Mammary epithelial cell (primary cell): ENCODE measurements around the gene REV1.

ENCODE experiments used
- CTCF ChIP-seq, 2 donors: IDR thresholded peaks in 1 of 2; conservative IDR thresholded peaks in 1 of 2; 2 replicates each; pipeline ENCODE4 v1.5.1; 2011 to 2012; ENCODE audit warnings: inconsistent platforms in 2 of 2, low read length in 2 of 2, mild to moderate bottlenecking in 2 of 2, control low read depth in 1 of 2, low read depth in 1 of 2; ENCODE audit not compliant: insufficient read depth in 1 of 2; ENCODE audit errors: extremely low read depth in 1 of 2
- EZH2 ChIP-seq: IDR thresholded peaks from 2 replicates; pipeline ENCODE4 v1.6.1; 2012; ENCODE audit warnings: low read length, inconsistent platforms, borderline replicate concordance

DNA sequence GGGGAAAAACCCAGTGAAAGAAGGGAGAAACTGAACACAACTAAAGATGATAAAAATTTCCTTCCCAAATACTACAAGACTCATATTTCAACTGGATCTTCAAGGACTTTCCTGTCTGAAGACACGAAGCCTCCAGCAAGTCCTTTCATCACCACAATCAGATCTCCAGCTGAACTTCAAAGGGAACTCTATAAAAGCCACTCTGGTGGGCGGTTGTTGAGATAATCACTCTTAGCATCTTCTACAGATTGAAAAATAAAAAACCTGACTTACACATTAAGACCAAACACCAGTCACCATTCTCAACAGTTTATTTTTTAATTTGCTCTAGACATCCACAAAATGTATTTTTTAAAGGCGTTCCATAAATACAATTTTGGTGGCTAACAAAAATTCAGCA, 4.4 kb downstream of the REV1 start:
- TF ChIP-seq CTCF (conservative IDR thresholded peaks at IDR 0.05 in 1 of 2, IDR thresholded peaks at IDR 0.05 in 1 of 2; ENCODE audit: extremely low read depth in 1 of 2, insufficient read depth in 1 of 2, low read depth in 1 of 2, low read length in 2 of 2) (no peak), EZH2 (no peak)
